ENCODE measurements around the gene ABR. TPM values are rescaled to one million over a fixed set of nuclear protein-coding genes. Genes with fewer than 3 reads are reported as not detected.

ABR gene
- total and polyA plus RNA-seq, 12 donors = 5.3 to 152 (median 105) TPM

DNA sequence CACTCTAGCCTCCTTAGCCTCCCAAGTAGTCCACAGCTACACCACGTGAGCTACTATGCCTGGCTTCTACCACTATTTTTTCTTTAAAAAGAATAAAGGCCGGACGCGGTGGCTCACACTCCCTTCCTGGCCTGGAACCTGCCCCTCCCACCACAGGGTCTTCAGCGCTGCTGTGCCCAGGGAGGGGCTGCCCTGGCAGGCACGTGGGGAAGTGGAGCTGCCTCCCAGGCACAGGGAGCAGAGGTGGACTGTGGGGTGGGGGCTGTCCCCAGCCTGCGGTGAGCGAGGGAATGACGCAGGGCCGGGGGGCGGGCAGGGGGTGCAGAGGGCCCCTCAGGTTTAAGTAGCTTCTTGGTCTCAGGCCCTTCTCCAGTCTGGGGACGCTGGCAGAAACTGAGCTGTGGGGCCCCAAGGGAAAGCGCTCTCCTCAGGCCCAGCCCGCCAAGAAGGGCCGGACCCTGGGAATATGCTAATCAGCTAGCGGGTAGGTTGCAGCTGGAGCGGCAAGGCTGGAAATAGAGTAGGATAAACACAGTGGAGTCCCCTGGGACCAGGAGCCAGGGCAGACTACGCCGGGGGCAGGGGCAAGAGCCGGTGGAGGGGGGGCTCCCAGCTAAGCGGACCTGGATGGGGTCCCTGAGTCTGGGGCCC is 136.1 kb downstream of the ABR start:
- Histone ChIP-seq H3K4me3 (peak overlapping the region in 1 of 4 donors; percentile 8), H3K36me3 (replicated peaks in 1 of 2) (peaks cover 0 to 18% of the 10 kb centered on the region in 2 donors), H3K9me3 (replicated peaks in 1 of 3) (no peaks in the 10 kb centered on the region), H3K4me1 (replicated peaks in 1 of 2) (peaks cover 14 to 18% of the 10 kb centered on the region in 2 donors), H3K27ac (peak overlapping the region in 2 of 5 donors; percentile 67 to 73), H3K27me3 (no peaks in the 10 kb centered on the region)
- intact Hi-C loops (cut with DNase I) = no loop called here
- DNase-seq = peak in 2 of 7 donors; percentile 27 to 51
- 52 to 72% (median 57%) methylated on average over 21 of the region's 21 CpGs for WGBS, 4 donors
- no peak for TF ChIP-seq POLR2A (IDR thresholded peaks at IDR 0.05)
- TF ChIP-seq, protein P1, sequence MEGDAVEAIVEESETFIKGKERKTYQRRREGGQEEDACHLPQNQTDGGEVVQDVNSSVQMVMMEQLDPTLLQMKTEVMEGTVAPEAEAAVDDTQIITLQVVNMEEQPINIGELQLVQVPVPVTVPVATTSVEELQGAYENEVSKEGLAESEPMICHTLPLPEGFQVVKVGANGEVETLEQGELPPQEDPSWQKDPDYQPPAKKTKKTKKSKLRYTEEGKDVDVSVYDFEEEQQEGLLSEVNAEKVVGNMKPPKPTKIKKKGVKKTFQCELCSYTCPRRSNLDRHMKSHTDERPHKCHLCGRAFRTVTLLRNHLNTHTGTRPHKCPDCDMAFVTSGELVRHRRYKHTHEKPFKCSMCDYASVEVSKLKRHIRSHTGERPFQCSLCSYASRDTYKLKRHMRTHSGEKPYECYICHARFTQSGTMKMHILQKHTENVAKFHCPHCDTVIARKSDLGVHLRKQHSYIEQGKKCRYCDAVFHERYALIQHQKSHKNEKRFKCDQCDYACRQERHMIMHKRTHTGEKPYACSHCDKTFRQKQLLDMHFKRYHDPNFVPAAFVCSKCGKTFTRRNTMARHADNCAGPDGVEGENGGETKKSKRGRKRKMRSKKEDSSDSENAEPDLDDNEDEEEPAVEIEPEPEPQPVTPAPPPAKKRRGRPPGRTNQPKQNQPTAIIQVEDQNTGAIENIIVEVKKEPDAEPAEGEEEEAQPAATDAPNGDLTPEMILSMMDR (IDR thresholded peaks at IDR 0.05) = no peak

DNA sequence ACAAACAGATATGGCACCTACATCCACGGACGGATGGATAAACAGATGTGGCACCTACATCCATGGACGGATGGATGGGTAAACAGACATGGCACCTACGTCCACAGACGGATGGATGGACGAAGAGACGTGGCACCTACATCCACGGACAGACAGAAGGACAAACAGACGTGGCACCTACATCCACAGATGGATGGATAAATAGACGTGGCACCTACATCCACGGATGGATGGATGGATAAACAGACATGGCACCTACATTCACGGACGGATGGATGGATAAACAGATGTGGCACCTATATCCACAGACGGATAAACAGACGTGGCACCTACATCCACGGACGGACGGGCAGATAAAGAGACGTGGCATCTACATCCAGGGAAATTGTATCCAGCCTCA is 137.3 kb downstream of the ABR start:
- H3K9me3 ChIP-seq (replicated peaks in 1 of 3) = no peaks in the 10 kb centered on the region
- H3K36me3 ChIP-seq (replicated peaks in 1 of 2) = peaks cover 0 to 9% of the 10 kb centered on the region in 2 donors
- no peak for TF ChIP-seq POLR2A (IDR thresholded peaks at IDR 0.05)
- TF ChIP-seq, protein P1 (IDR thresholded peaks at IDR 0.05) = no peak
- DNase-seq = no peak
- H3K27ac ChIP-seq = no peak overlapping the region
- WGBS, 4 donors = 83 to 96% (median 92%) methylated on average over 19 of the region's 19 CpGs
- intact Hi-C loops (cut with DNase I) = no loop called here
- H3K4me3 ChIP-seq = no peak overlapping the region
- no peaks in the 10 kb centered on the region for H3K27me3 ChIP-seq
- peaks cover 14 to 18% of the 10 kb centered on the region in 2 donors for H3K4me1 ChIP-seq (replicated peaks in 1 of 2)

DNA sequence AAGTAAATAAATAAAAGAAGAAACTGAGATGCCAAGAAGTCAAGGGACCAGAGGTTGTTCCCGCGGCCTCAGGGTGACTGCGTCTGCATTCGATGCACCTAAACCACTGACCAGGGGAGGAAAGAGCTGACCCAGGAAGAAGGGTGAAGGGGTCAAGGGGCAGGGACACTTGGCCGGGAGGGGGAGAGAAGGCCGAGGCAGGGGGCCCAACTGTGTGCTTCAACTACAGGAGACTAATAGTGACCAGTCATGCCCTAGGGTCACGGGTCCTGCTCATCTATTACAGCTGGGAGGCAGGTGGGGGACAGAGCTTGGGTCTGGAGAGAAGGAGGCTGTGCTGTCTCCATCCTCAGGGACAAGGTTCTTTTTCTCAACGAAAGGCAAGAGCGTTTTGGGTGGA is 138.0 kb downstream of the ABR start:
- no peak overlapping the region for H3K27ac ChIP-seq
- H3K36me3 ChIP-seq (replicated peaks in 1 of 2) = peaks cover 0 to 5% of the 10 kb centered on the region in 2 donors
- H3K27me3 ChIP-seq = no peaks in the 10 kb centered on the region
- no peak overlapping the region for H3K4me3 ChIP-seq
- H3K4me1 ChIP-seq (replicated peaks in 1 of 2) = peaks cover 14 to 18% of the 10 kb centered on the region in 2 donors
- intact Hi-C loops (cut with DNase I) = no loop called here
- 80 to 90% (median 87%) methylated on average over 9 of the region's 9 CpGs for WGBS, 4 donors
- H3K9me3 ChIP-seq (replicated peaks in 1 of 3) = no peaks in the 10 kb centered on the region
- DNase-seq = no peak
- no peak for TF ChIP-seq POLR2A (IDR thresholded peaks at IDR 0.05)
- TF ChIP-seq, protein P1 (IDR thresholded peaks at IDR 0.05) = no peak

DNA sequence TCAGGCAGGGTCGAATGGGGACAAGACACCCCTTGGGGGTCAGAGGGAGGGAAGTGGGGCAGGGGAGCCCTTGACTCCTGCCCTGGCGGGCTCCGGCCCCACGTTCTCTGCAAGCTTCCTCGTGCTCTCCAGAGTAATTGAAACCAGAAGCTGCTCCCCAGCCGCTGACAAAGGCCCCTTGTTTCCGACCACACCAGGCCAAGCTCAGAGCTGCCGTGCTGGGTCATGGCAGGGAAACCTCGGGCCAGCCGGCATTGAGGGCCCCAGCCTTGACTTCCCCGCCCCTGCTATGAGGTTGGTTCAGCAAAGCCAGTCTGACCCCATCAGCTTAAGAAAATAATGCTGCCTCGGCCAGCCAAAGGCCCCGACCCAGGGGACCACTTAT is 139.6 kb downstream of the ABR start:
- Histone ChIP-seq H3K4me3 (no peak overlapping the region), H3K36me3 (replicated peaks in 1 of 2) (no peaks in the 10 kb centered on the region), H3K27ac (peak overlapping the region in 4 of 5 donors; percentile 72 to 86 (median 78)), H3K9me3 (replicated peaks in 1 of 3) (no peaks in the 10 kb centered on the region), H3K27me3 (no peaks in the 10 kb centered on the region), H3K4me1 (replicated peaks in 1 of 2) (peaks cover 14 to 18% of the 10 kb centered on the region in 2 donors)
- 49 to 69% (median 56%) methylated on average over 12 to 13 of the region's 13 CpGs for WGBS, 4 donors
- no peak for TF ChIP-seq POLR2A (IDR thresholded peaks at IDR 0.05)
- TF ChIP-seq, protein P1 (IDR thresholded peaks at IDR 0.05) = no peak
- intact Hi-C loops (cut with DNase I) = no loop called here
- DNase-seq = peak in 1 of 7 donors; percentile 36

All from adrenal gland (tissue), 12 donors.